NCI-H1930 (cell line): ENCODE measurements around the gene ALPI.
"Not testable (repeated sequence)": the region's sequence is repeated elsewhere in the genome, so short reads cannot be mapped to it uniquely, and the experiment has no call there.

Experiments used
- DNase-seq, 2 experiments: peaks; one replicate each; lab custom pipeline; 2025; lab: John Stamatoyannopoulos, UW

The ALPI gene

GRCh38 chr2:232455426-232456255 lies at the start of gene ALPI:
Gene ALPI, plus strand, starts transcription at chr2:232456153. Its CDS starts 47 bp downstream, at chr2:232456200.
- DNase-seq: no peak

GRCh38 chr2:232406556-232407310 lies 49.2 kb upstream of the ALPI start, which contains the start of gene ALPG:
Gene ALPG, plus strand, starts transcription at chr2:232406844. Its CDS starts 51 bp downstream, at chr2:232406895.
- no peak for DNase-seq

GRCh38 chr2:232407428-232408150 lies 48.4 kb upstream of the ALPI start:
- not testable (repeated sequence) for DNase-seq

- not testable (repeated sequence) for DNase-seq
These were observed 47.7 kb upstream of the ALPI start for GRCh38 chr2:232408269-232408668.

- DNase-seq: not testable (repeated sequence)
These were observed 46.3 kb upstream of the ALPI start for GRCh38 chr2:232409617-232410016.

GRCh38 chr2:232410238-232410900 lies 45.6 kb upstream of the ALPI start:
- no peak for DNase-seq

GRCh38 chr2:232411901-232412629 lies 43.9 kb upstream of the ALPI start:
- no peak for DNase-seq

- no peak for DNase-seq
These were observed 43.0 kb upstream of the ALPI start for GRCh38 chr2:232412986-232413385.

GRCh38 chr2:232415138-232415690 lies 40.7 kb upstream of the ALPI start:
- no peak for DNase-seq

GRCh38 chr2:232415736-232416520 lies 40.0 kb upstream of the ALPI start:
- DNase-seq: no peak

- no peak for DNase-seq
These were observed 39.2 kb upstream of the ALPI start for GRCh38 chr2:232416521-232417470.

GRCh38 chr2:232417489-232417888 lies 38.5 kb upstream of the ALPI start:
- no peak for DNase-seq

- no peak for DNase-seq
These were observed 37.9 kb upstream of the ALPI start for GRCh38 chr2:232418056-232418455.

GRCh38 chr2:232418466-232419244 lies 37.3 kb upstream of the ALPI start:
- DNase-seq: no peak

GRCh38 chr2:232419245-232420072 lies 36.5 kb upstream of the ALPI start:
- DNase-seq: no peak

- no peak for DNase-seq
These were observed 35.9 kb upstream of the ALPI start for GRCh38 chr2:232420073-232420454.
